Esophagus (tissue), 2 donors: Measurements from ENCODE around the gene DGKA. TPM values are rescaled to one million over a fixed set of nuclear protein-coding genes. Genes with fewer than 3 reads are reported as not detected.
"Not testable (repeated sequence)": the region's sequence is repeated elsewhere in the genome, so short reads cannot be mapped to it uniquely, and the experiment has no call there.

Experiments used
- H3K27ac ChIP-seq, 2 donors: one replicate each; pipeline ENCODE4 v1.5.1; 2013; ENCODE audit warnings: low read depth in 2 of 2, mild to moderate bottlenecking in 2 of 2, inconsistent platforms in 1 of 2, low read length in 1 of 2, moderate library complexity in 1 of 2
- H3K27me3 ChIP-seq, 2 donors: one replicate each; pipeline ENCODE4 v1.6.1; 2013; ENCODE audit warnings: low read length in 2 of 2, control low read depth in 1 of 2, mild to moderate bottlenecking in 1 of 2; ENCODE audit not compliant: insufficient read depth in 2 of 2, control insufficient read depth in 1 of 2
- H3K36me3 ChIP-seq, 2 donors: one replicate each; pipeline ENCODE4 v1.6.1; 2013; ENCODE audit warnings: low read length in 1 of 2; ENCODE audit not compliant: control insufficient read depth in 2 of 2, insufficient read depth in 2 of 2
- H3K4me1 ChIP-seq, 2 donors: one replicate each; pipeline ENCODE4 v1.6.1; 2013; ENCODE audit warnings: low read length in 1 of 2; ENCODE audit not compliant: control insufficient read depth in 2 of 2, insufficient read depth in 2 of 2
- H3K4me3 ChIP-seq, 2 donors: one replicate each; pipeline ENCODE4 v1.5.1; 2013; ENCODE audit warnings: low read length in 2 of 2, mild to moderate bottlenecking in 2 of 2, low read depth in 1 of 2, moderate library complexity in 1 of 2
- H3K9me3 ChIP-seq, 2 donors: one replicate each; pipeline ENCODE4 v1.6.1; 2013; ENCODE audit warnings: mild to moderate bottlenecking in 2 of 2, low read depth in 1 of 2, low read length in 1 of 2, moderate library complexity in 1 of 2; ENCODE audit not compliant: control insufficient read depth in 2 of 2, insufficient read depth in 1 of 2
- WGBS, 2 donors: extraction: QIAGEN DNeasy Blood & Tissue Kit; methylation state at CpG; one replicate each; pipeline ENCODE4 v1.1.7; 2013; 5-methylcytosine and 5-hydroxymethylcytosine counted together
- polyA plus RNA-seq, 2 donors: library from polyadenylated mRNA; stranded (reverse); fragments of 200-250 nt; gene quantifications; one replicate each; pipeline ENCODE4 v1.2.3, GENCODE V29; 2013
- donor health status: healthy with polysubstance abuse.
- donor health status: Bipolar disorder and iron deficiency.

The DGKA gene
- polyA plus RNA-seq, 2 donors, result 128 to 291 TPM

GRCh38 chr12:55912908-55913307 is 18.1 kb upstream of the DGKA start:
- Histone ChIP-seq H3K27ac (no peak overlapping the region), H3K27me3 (no peaks in the 10 kb centered on the region), H3K9me3 (no peaks in the 10 kb centered on the region), H3K36me3 (no peaks in the 10 kb centered on the region), H3K4me3 (no peak overlapping the region), H3K4me1 (no peaks in the 10 kb centered on the region)
- 83 to 89% methylated on average over 4 of the region's 4 CpGs for WGBS, 2 donors

- Histone ChIP-seq H3K36me3 (no peaks in the 10 kb centered on the region), H3K27me3 (no peaks in the 10 kb centered on the region), H3K9me3 (no peaks in the 10 kb centered on the region), H3K27ac (peak overlapping the region in 1 of 2 donors; percentile 42), H3K4me3 (no peak overlapping the region), H3K4me1 (no peaks in the 10 kb centered on the region)
- 80% methylated on average over 3 of the region's 3 CpGs for WGBS, 2 donors
Measured at GRCh38 chr12:55915482-55915859, 15.5 kb upstream of the DGKA start.

- not testable (repeated sequence) for H3K9me3 ChIP-seq, H3K27me3 ChIP-seq, H3K36me3 ChIP-seq, H3K4me3 ChIP-seq, H3K4me1 ChIP-seq, H3K27ac ChIP-seq
- WGBS, 2 donors, result 82 to 84% methylated on average over 3 of the region's 3 CpGs
Measured at GRCh38 chr12:55919032-55919431, 11.9 kb upstream of the DGKA start.

GRCh38 chr12:55922126-55922525 is 8.8 kb upstream of the DGKA start:
- Histone ChIP-seq H3K27me3 (no peaks in the 10 kb centered on the region), H3K36me3 (no peaks in the 10 kb centered on the region), H3K9me3 (no peaks in the 10 kb centered on the region), H3K27ac (no peak overlapping the region), H3K4me1 (no peaks in the 10 kb centered on the region), H3K4me3 (no peak overlapping the region)
- WGBS, 2 donors, result 81 to 82% methylated on average over 3 of the region's 3 CpGs

DNA sequence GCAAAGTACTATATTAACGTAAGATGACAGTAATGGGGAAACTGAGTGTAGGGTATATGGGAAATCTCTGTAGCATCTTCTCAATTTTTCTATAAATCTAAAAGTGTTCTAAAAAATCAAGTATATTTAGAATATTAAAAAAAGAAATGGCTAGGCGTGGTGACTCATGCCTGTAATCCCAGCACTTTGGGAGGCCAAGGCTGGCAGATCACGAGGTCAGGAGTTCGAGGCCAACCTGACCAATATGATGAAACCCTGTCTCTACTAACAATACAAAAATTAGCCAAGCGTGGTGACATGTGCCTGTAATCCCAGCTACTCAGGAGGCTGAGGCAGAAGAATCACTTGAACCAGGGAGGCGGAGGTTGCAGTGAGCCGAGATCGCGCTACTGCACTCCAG is 7.3 kb upstream of the DGKA start:
- not testable (repeated sequence) for H3K4me1 ChIP-seq, H3K27ac ChIP-seq, H3K27me3 ChIP-seq, H3K9me3 ChIP-seq, H3K4me3 ChIP-seq, H3K36me3 ChIP-seq
- WGBS, 2 donors, result 93 to 94% methylated on average over 9 of the region's 9 CpGs

GRCh38 chr12:55925371-55925770 is 5.6 kb upstream of the DGKA start:
- Histone ChIP-seq H3K27ac (peak overlapping the region in 1 of 2 donors; percentile 6), H3K36me3 (no peaks in the 10 kb centered on the region), H3K4me1 (peaks cover 0 to 4% of the 10 kb centered on the region in 2 donors), H3K27me3 (no peaks in the 10 kb centered on the region), H3K4me3 (peak overlapping the region in 1 of 2 donors; percentile 86), H3K9me3 (no peaks in the 10 kb centered on the region)
- 80 to 84% methylated on average over 4 of the region's 4 CpGs for WGBS, 2 donors

DNA sequence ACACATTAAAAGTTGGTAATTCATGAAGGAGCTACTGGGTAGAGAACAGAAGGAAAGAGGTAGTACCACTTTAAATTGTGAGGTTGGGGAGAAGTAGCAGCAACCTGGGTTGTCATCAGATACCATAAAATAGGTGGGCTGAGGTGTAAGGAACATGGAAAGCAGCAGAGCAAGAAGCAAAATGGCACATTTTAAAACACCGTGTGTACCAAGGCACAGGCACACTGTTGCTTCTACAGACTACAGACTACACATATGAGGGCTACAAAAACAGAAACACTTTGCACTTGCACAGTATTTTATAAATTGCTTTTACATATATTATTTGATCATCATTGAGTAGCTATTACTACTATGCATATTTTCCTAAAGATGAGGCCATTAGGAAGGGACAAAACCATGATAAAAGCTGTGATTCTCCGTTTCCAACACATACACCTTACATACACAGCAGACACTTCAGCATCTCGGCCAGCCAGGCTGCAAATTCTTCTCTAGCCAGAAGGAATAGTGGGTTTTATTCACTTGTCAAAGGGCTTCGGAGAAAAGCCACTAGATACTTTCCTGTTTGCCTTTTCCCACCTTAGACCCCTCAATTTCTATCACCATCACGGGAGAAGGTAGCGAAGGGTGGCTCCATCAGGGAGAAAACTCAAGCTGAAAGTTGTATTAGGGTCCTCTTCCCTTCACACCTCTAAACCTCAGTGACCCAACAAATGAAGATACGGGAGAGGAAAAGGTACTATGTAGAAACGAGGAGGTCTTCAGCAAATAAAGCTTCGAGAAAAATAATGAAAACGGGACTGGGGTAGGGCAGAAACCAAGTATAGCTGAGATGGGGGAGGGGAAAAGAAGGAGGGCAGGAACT is 4.9 kb upstream of the DGKA start:
- Histone ChIP-seq H3K9me3 (no peaks in the 10 kb centered on the region), H3K27ac (peak overlapping the region; percentile 95 to 98), H3K4me3 (peak overlapping the region; percentile 81 to 86), H3K27me3 (no peaks in the 10 kb centered on the region), H3K36me3 (no peaks in the 10 kb centered on the region), H3K4me1 (peaks cover 0 to 4% of the 10 kb centered on the region in 2 donors)
- 9 to 10% methylated on average over 10 of the region's 10 CpGs for WGBS, 2 donors

DNA sequence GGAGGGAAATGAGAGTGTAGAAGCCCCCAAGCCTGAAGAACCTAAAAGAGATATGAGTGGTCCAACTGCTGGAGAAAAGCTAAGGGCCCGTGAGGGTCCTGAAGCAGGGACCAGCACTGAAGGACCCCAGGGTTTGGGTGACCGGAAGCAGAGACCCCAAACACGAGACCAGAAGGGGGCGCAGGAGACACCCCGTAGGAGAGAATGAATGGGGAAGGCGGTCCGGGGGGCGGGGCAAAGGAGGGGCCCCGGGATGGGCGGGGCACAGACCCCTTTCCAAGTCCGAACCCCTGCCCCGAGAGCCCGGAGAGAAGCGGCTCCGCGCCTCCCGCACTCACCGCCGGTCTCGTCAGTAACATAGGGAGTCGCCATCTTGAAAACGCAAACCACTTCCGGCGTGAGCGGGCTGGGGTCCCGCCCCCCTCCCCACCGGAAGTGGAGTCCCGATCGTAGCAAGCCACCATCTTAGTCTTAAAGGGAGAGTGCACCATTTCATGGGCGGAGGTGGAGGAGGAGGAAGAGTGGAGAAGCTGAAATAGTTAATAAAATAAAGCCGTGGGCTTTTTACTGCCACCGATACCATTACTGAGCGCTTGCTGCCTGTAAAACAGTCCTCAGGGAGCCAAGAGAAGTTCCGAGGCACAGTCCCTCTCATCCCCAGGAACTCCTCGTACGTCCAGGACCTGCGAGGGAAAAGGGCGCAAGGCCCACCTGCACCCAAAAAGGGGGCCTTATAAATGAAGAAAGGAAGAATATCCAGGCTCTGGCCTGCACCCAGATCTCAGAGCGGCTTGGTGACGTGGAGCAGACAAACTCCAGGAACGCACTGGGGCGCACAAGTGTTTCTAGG is 4.0 kb upstream of the DGKA start:
- Histone ChIP-seq H3K36me3 (no peaks in the 10 kb centered on the region), H3K4me1 (peaks cover 0 to 4% of the 10 kb centered on the region in 2 donors), H3K9me3 (no peaks in the 10 kb centered on the region), H3K4me3 (peak overlapping the region; percentile 81 to 86), H3K27me3 (no peaks in the 10 kb centered on the region), H3K27ac (peak overlapping the region; percentile 95 to 98)
- WGBS, 2 donors, result 1% methylated on average over 41 to 42 of the region's 42 CpGs

- no peaks in the 10 kb centered on the region for H3K27me3 ChIP-seq
- WGBS, 2 donors, result 4% methylated on average over 49 of the region's 49 CpGs
- H3K4me1 ChIP-seq, result peaks cover 0 to 4% of the 10 kb centered on the region in 2 donors
- H3K36me3 ChIP-seq, result no peaks in the 10 kb centered on the region
- peak within 1 kb of the TSS; percentile 95 to 98 for H3K27ac ChIP-seq
- no peaks in the 10 kb centered on the region for H3K9me3 ChIP-seq
- peak within 1 kb of the TSS; percentile 81 to 86 for H3K4me3 ChIP-seq
Measured at GRCh38 chr12:55927588-55928502, 3.1 kb upstream of the DGKA start, which contains the start of gene PYM1. Gene PYM1, minus strand, starts transcription at chr12:55927894. Its CDS starts 133 bp downstream, at chr12:55927761.
